Subcutaneous adipose tissue (tissue), 4 donors: ENCODE data around the gene CST4. TPM values are rescaled to one million over a fixed set of nuclear protein-coding genes. Genes with fewer than 3 reads are reported as not detected.

ENCODE experiments used
- total RNA-seq, 4 donors: library from RNA; depleted of rRNA; stranded (reverse); fragments of >200 nt; gene quantifications; one replicate each; pipeline ENCODE4 v1.1.0, GENCODE V29; 2016
- TF ChIP-seq, protein P1 (sequence below): fragments of 450-650 bp; IDR thresholded peaks from one replicate; pipeline ENCODE4 v1.5.1; 2016; ENCODE audit warnings: low read depth, mild to moderate bottlenecking, control low read depth, antibody characterized with exemption, moderate library complexity

CST4 gene
- total RNA-seq, 4 donors from 2014 or later = not detected

DNA sequence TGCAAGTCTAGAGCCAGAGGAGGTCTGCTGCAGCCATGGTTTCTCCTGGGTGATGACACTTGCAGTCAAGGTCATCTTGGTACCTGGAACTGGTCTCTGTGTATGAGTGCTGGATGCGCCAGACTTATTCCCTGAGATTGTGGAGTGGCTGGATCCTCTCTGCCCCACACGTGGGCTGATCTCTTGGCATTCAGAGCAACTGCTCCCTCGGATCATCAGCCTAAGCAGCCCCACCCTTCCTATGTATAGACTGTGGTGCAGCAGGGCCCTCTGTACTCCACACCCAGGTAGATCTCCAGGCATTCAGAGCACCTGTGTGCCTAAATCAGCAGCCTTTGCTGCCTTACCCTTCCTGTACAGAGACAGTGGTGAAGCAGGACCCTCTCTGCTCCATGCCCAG is 12.1 kb upstream of the CST4 start:
- TF ChIP-seq, protein P1, sequence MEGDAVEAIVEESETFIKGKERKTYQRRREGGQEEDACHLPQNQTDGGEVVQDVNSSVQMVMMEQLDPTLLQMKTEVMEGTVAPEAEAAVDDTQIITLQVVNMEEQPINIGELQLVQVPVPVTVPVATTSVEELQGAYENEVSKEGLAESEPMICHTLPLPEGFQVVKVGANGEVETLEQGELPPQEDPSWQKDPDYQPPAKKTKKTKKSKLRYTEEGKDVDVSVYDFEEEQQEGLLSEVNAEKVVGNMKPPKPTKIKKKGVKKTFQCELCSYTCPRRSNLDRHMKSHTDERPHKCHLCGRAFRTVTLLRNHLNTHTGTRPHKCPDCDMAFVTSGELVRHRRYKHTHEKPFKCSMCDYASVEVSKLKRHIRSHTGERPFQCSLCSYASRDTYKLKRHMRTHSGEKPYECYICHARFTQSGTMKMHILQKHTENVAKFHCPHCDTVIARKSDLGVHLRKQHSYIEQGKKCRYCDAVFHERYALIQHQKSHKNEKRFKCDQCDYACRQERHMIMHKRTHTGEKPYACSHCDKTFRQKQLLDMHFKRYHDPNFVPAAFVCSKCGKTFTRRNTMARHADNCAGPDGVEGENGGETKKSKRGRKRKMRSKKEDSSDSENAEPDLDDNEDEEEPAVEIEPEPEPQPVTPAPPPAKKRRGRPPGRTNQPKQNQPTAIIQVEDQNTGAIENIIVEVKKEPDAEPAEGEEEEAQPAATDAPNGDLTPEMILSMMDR = no peak

DNA sequence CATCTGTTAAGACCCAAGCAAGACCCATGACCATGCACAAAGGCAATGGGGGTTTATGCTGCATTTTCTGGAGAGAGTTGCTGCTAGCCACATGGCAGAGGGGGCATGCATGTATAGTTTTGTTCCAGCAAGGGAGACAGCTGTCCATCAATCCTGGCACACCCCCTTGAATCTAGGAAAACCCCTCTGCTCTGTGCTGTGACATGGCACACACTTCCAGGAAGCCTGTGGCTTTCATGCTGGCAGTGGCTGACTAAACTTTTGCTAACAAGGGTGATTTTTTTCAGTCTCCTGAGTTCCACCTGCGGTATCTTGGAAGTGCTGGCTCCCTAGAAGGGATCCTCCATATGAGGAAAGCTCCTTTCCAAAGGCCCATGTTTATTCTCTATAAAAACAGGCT is 9.1 kb upstream of the CST4 start:
- TF ChIP-seq, protein P1 = no peak

DNA sequence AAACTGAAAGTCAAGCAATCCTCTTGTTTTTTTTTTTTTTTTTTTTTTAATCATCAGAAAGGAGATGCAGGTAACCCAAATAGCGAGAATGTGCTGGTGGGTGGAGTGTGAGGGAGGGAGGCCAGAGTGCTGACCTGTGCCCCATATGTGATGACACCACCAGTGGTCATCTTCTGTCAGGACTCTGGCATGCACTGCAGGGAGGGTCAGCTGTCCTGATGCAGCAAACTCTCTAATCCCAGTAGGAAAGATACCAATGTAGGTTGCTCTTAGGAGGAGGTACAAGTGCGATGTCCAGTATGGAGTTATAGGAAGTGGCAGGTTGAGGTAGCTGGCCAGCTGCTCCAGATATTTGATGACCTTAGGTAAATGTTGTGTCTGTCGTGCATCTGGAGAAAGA is 2.8 kb upstream of the CST4 start:
- TF ChIP-seq, protein P1 = no peak

DNA sequence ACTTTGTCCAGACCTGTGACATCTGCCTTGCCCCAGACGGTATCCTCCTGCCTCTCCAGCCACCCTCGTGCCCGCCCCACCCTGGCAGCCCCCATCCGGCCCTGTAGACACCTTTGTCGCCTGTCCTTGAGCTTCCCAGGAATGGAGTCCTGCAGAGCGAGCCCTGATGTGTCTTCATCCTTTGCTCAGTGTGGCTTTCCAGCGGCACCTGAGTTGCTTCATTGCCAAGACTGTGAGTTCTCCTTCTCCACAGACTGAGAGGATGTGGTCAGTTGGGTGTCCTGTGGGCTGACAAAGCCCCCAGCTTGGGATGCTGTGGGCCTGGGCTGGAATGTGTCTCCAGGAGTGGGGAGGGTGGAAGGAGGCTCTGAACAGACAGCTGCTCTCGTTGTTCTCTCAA is 1.7 kb upstream of the CST4 start:
- TF ChIP-seq, protein P1 = no peak

DNA sequence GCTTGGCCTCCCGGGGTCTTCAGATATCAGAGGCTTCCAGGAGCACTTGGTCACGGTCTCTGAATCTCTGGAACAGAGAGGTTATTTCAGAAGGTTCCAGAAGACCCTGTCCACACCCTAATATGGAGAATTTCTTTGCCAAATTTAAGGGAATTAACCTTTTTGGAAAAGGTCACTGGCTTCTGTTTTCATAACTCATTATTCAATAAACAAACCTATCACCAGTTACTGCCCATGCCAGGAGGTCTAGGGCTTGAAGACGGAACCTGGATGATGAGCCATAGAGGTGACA is 507 bp upstream of the CST4 start:
- TF ChIP-seq, protein P1 = no peak

DNA sequence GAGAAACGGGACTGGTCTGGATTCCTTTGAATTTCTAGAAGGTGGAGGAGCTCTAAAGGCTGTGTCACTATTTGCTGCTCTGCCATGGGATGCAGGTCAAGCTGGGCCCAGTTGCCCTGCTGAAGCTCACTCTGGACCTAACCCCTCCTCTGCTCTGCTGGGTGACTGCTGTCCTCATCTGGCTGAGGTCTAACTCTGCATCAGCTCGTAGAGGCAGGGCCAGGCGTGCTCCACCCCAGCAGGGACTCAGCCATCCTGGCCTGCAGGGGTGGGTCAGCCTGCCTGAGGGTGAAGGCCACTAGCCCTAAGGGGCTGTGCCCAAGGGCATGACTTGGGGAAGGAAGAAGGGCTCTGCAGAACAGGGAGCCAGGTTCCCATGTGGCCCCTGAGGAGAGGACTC is 852 bp downstream of the CST4 start:
- TF ChIP-seq, protein P1 = no peak

DNA sequence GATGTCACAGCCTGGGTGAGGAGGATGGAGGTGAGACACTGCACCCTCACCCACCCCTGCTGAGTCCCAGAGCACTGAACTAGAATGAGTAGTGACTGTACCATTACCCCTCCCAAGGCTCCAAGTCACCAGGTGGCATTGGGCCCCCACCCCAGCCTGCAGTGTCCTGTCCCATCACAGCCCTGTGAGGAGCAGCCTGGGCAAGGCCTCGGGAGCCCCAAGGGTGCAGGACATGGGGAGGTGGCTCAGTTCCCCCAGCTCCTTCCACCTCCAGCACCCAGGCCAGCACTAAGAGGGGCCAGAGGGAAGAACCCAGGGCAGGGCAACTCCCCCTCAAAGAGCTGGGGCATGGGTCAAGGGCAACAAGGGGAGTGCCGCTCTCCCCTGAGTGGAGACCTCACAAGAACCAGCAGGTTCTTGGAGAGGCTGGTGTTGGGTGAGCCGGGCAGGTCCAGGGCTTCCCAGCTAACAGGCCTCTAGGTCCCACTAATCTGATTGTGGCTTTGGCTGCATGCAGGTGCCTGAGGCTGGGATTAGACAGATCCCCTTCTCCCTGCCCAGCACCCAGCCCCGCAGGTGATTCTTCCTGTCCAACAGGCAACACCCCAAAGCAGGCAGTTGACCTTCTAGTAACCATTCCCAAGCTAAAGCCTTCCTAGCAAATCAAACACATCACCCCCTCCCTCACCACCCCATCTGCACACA is 2.6 kb downstream of the CST4 start:
- TF ChIP-seq, protein P1 = no peak
